ENCODE data around the gene PNPLA7.
"Not testable (repeated sequence)": the region's sequence is repeated elsewhere in the genome, so short reads cannot be mapped to it uniquely, and the experiment has no call there.

GRCh38 chr9:137513801-137514570 lies 36.2 kb downstream of the PNPLA7 start:
- TF ChIP-seq CTCF (IDR thresholded peaks at IDR 0.05); EZH2 (IDR thresholded peaks at IDR 0.05; ENCODE audit: borderline replicate concordance, insufficient read depth, low read depth, low read length, poor library complexity, severe bottlenecking): not testable (repeated sequence)

All from B cell (primary cell).